ENCODE results near the gene PKD1L1.

GRCh38 chr7:47847207-47847606 lies 101.1 kb downstream of the PKD1L1 start:
- no peak for TF ChIP-seq ZFP30 (CRISPR knock-in tag; IDR thresholded peaks at IDR 0.05)
- no peak for TF ChIP-seq POU6F1 (CRISPR knock-in tag; IDR thresholded peaks at IDR 0.05; ENCODE audit: borderline replicate concordance, low read depth)
- no peak for TF ChIP-seq RARB (CRISPR knock-in tag; IDR thresholded peaks at IDR 0.05)
- no peak for TF ChIP-seq ESRRG (CRISPR knock-in tag; IDR thresholded peaks at IDR 0.05)
- no peak for TF ChIP-seq ZC3H10 (CRISPR knock-in tag; IDR thresholded peaks at IDR 0.05)
- no peak for TF ChIP-seq TCF4 (CRISPR knock-in tag; IDR thresholded peaks at IDR 0.05; ENCODE audit: borderline replicate concordance)
